MM.1S (cell line): Measurements from ENCODE around the gene NCOA4.

Experiments used
- DNase-seq: peaks from one replicate; pipeline ENCODE4 v3.0.0-alpha.2; 2015
- H2AFZ ChIP-seq: fragments of 300-600 bp; sonication (generic); 2 replicates; pipeline ENCODE4 v1.6.0; 2016; ENCODE audit warnings: antibody characterized with exemption, low read length
- H3F3A ChIP-seq: fragments of 300-600 bp; sonication (generic); 2 replicates; pipeline ENCODE4 v1.6.1; 2016; ENCODE audit warnings: mild to moderate bottlenecking, antibody characterized with exemption, low read length, moderate library complexity, mixed read lengths; ENCODE audit not compliant: insufficient read depth
- H3K27ac ChIP-seq: fragments of 300-600 bp; sonication (generic); 2 replicates; pipeline ENCODE4 v1.5.1; 2016; ENCODE audit warnings: mild to moderate bottlenecking, low read length
- H3K27me3 ChIP-seq: fragments of 300-600 bp; sonication (generic); replicated peaks from 2 replicates; pipeline ENCODE4 v1.6.0; 2016; ENCODE audit warnings: low read length; ENCODE audit not compliant: insufficient read depth
- H3K36me3 ChIP-seq: fragments of 300-600 bp; sonication (generic); replicated peaks from 2 replicates; pipeline ENCODE4 v1.6.1; 2016; ENCODE audit warnings: mild to moderate bottlenecking, low read length, mixed read lengths; ENCODE audit not compliant: insufficient read depth
- H3K4me1 ChIP-seq: fragments of 300-600 bp; sonication (generic); 2 replicates; pipeline ENCODE4 v1.6.1; 2016; ENCODE audit warnings: low read length, mixed read lengths
- H3K4me2 ChIP-seq: fragments of 300-600 bp; sonication (generic); 2 replicates; pipeline ENCODE4 v1.6.0; 2016; ENCODE audit warnings: low read depth, low read length
- H3K4me3 ChIP-seq: fragments of 300-600 bp; sonication (generic); 2 replicates; pipeline ENCODE4 v1.5.1; 2016; ENCODE audit warnings: low read length, mixed read lengths
- H3K79me2 ChIP-seq: fragments of 300-600 bp; sonication (generic); 2 replicates; pipeline ENCODE4 v1.6.1; 2016; ENCODE audit warnings: mixed run types, low read length, mixed read lengths
- H3K9ac ChIP-seq: fragments of 300-600 bp; sonication (generic); 2 replicates; pipeline ENCODE4 v1.6.1; 2016; ENCODE audit warnings: low read length, mixed read lengths
- H3K9me2 ChIP-seq: fragments of 300-600 bp; sonication (generic); replicated peaks from 2 replicates; pipeline ENCODE4 v1.6.1; 2016; ENCODE audit warnings: mild to moderate bottlenecking, low read length, mixed read lengths; ENCODE audit not compliant: insufficient read depth
- H3K9me3 ChIP-seq: fragments of 300-600 bp; sonication (generic); replicated peaks from 2 replicates; pipeline ENCODE4 v1.6.1; 2016; ENCODE audit warnings: mild to moderate bottlenecking, low read length, mixed read lengths; ENCODE audit not compliant: insufficient read depth
- H4K20me1 ChIP-seq: fragments of 300-600 bp; sonication (generic); 2 replicates; pipeline ENCODE4 v1.6.1; 2016; ENCODE audit warnings: mild to moderate bottlenecking, low read length, moderate library complexity, mixed read lengths; ENCODE audit not compliant: insufficient read depth
- CTCF ChIP-seq: fragments of 300-600 bp; sonication (generic); IDR thresholded peaks from 2 replicates; pipeline ENCODE4 v1.5.1; 2016; ENCODE audit warnings: antibody characterized with exemption, low read length, mixed read lengths
- EZH2 ChIP-seq: fragments of 300-600 bp; sonication (generic); optimal IDR thresholded peaks from 2 replicates; pipeline ENCODE3; 2017; ENCODE audit warnings: low read depth, mild to moderate bottlenecking, antibody characterized with exemption, low read length, mixed read lengths
- EZH2phosphoT487 ChIP-seq: fragments of 300-600 bp; sonication (generic); IDR thresholded peaks from 2 replicates; pipeline ENCODE4 v1.6.1; 2018; ENCODE audit warnings: antibody characterized with exemption, low read length

Gene NCOA4

GRCh38 chr10:46077141-46077554 lies 46.7 kb upstream of the NCOA4 start:
- no peaks in the 10 kb centered on the region for H3K79me2 ChIP-seq
- H3K4me1 ChIP-seq = no peaks in the 10 kb centered on the region
- no peaks in the 10 kb centered on the region for H3K36me3 ChIP-seq
- H3K27ac ChIP-seq = no peak overlapping the region
- H3K9me2 ChIP-seq = no peaks in the 10 kb centered on the region
- no peak overlapping the region for H2AFZ ChIP-seq
- H4K20me1 ChIP-seq = no peaks in the 10 kb centered on the region
- no peak for DNase-seq
- TF ChIP-seq CTCF (no peak), EZH2phosphoT487 (no peak), EZH2 (no peak)
- H3K4me2 ChIP-seq = no peak overlapping the region
- no peaks in the 10 kb centered on the region for H3F3A ChIP-seq
- H3K4me3 ChIP-seq = no peak overlapping the region
- no peaks in the 10 kb centered on the region for H3K9me3 ChIP-seq
- no peak overlapping the region for H3K9ac ChIP-seq
- no peaks in the 10 kb centered on the region for H3K27me3 ChIP-seq

GRCh38 chr10:46075869-46076268 lies 45.4 kb upstream of the NCOA4 start:
- Histone ChIP-seq H3K36me3 (no peaks in the 10 kb centered on the region), H3K9me3 (no peaks in the 10 kb centered on the region), H3F3A (no peaks in the 10 kb centered on the region), H3K27ac (no peak overlapping the region), H3K4me3 (no peak overlapping the region), H4K20me1 (no peaks in the 10 kb centered on the region), H3K9ac (no peak overlapping the region), H3K4me2 (no peak overlapping the region), H3K79me2 (no peaks in the 10 kb centered on the region), H3K4me1 (no peaks in the 10 kb centered on the region), H3K9me2 (no peaks in the 10 kb centered on the region), H3K27me3 (no peaks in the 10 kb centered on the region), H2AFZ (no peak overlapping the region)
- DNase-seq = no peak
- no peak for TF ChIP-seq CTCF
- TF ChIP-seq EZH2phosphoT487 = no peak
- TF ChIP-seq EZH2 = no peak

- TF ChIP-seq EZH2 (no peak), CTCF (no peak), EZH2phosphoT487 (no peak)
- Histone ChIP-seq H3F3A (no peaks in the 10 kb centered on the region), H4K20me1 (no peaks in the 10 kb centered on the region), H3K4me2 (no peak overlapping the region), H3K9me3 (no peaks in the 10 kb centered on the region), H3K27me3 (no peaks in the 10 kb centered on the region), H3K79me2 (no peaks in the 10 kb centered on the region), H3K9ac (no peak overlapping the region), H3K36me3 (no peaks in the 10 kb centered on the region), H3K9me2 (no peaks in the 10 kb centered on the region), H2AFZ (no peak overlapping the region), H3K4me1 (no peaks in the 10 kb centered on the region), H3K27ac (no peak overlapping the region), H3K4me3 (no peak overlapping the region)
- no peak for DNase-seq
Measured at GRCh38 chr10:46074196-46074946, 43.9 kb upstream of the NCOA4 start.
